Erythroblast (primary cell): ENCODE results near the gene ZBED5.
"Not testable (repeated sequence)": the region's sequence is repeated elsewhere in the genome, so short reads cannot be mapped to it uniquely, and the experiment has no call there.

Source experiments
- DNase-seq, 2 experiments: peaks; one replicate each; lab custom pipeline; 2025; lab: John Stamatoyannopoulos, UW
- GATA1 ChIP-seq: IDR thresholded peaks from 2 replicates; pipeline ENCODE4 v1.6.1; 2011; ENCODE audit warnings: low read depth, mild to moderate bottlenecking, control low read depth, low read length, moderate library complexity
- POLR2A ChIP-seq: IDR thresholded peaks from 2 replicates; pipeline ENCODE4 v1.6.1; 2011; ENCODE audit warnings: mild to moderate bottlenecking, low read length

Gene ZBED5

GRCh38 chr11:10838083-10838482 is 19.8 kb downstream of the ZBED5 start:
- DNase-seq = no peak
- TF ChIP-seq POLR2A (no peak), GATA1 (no peak)

GRCh38 chr11:10836884-10837283 is 21.0 kb downstream of the ZBED5 start:
- not testable (repeated sequence) for DNase-seq

GRCh38 chr11:10829139-10829538 is 28.7 kb downstream of the ZBED5 start:
- TF ChIP-seq POLR2A (no peak), GATA1 (no peak)
- no peak for DNase-seq

DNA sequence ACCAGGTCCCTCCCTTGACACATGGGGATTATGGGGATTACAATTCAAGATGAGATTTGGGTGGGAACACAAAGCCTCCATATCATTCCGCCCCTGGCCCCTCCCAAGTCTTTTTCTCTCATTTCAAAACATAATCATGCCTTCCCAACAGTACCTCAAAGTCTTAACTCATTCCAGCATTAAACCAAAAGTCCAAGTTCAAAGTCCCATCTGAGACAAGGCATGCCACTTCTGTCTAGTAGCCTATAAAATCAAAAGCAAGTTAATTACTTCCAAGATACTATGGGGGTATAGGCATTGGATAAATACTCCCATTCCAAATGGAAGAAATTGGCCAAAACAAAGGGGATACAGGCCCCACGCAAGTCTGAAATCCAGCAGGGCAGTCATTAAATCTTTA is 29.5 kb downstream of the ZBED5 start:
- no peak for DNase-seq
- no peak for TF ChIP-seq POLR2A
- TF ChIP-seq GATA1 = no peak

- DNase-seq = no peak
- TF ChIP-seq POLR2A (no peak), GATA1 (no peak)
Observed at GRCh38 chr11:10824888-10825287, 33.0 kb downstream of the ZBED5 start.

DNA sequence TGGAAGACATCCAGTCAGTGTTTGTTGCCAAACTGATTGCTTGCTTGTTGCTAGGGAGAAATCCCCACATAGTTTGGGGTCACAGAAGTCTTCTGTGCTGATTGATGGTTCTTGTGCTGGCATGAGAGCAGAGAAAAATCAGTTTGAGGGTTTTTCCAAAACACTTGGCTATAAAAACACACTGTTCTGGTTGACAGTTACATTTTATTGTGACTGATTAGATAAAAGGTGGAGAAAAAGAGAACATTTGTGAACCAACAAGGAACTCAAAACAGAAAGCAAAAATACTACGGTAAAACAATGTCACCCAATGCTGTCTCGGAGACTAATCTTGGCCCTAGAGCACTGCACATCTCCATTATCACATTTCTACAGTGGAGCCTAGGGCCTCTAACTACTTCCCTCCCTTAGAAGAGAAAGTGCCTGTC is 34.7 kb downstream of the ZBED5 start:
- TF ChIP-seq POLR2A = no peak
- DNase-seq = peak; percentile 68 to 80

GRCh38 chr11:10822491-10822890 is 35.4 kb downstream of the ZBED5 start:
- not testable (repeated sequence) for DNase-seq

GRCh38 chr11:10818594-10818993 is 39.3 kb downstream of the ZBED5 start:
- TF ChIP-seq GATA1 (no peak), POLR2A (no peak)
- DNase-seq = no peak

- no peak for TF ChIP-seq GATA1
- TF ChIP-seq POLR2A = no peak
- no peak for DNase-seq
Observed at GRCh38 chr11:10813945-10814344, 43.9 kb downstream of the ZBED5 start.

- peak; percentile 60 to 73 for DNase-seq
- no peak for TF ChIP-seq POLR2A
Observed at GRCh38 chr11:10809373-10810160, 48.3 kb downstream of the ZBED5 start.

- DNase-seq = peak; percentile 99
- TF ChIP-seq GATA1 (no peak), POLR2A (peak; percentile 100)
Observed at GRCh38 chr11:10808553-10809372, 49.1 kb downstream of the ZBED5 start, which contains the start of gene EIF4G2. EIF4G2 (minus strand) TSS chr11:10808926.

DNA sequence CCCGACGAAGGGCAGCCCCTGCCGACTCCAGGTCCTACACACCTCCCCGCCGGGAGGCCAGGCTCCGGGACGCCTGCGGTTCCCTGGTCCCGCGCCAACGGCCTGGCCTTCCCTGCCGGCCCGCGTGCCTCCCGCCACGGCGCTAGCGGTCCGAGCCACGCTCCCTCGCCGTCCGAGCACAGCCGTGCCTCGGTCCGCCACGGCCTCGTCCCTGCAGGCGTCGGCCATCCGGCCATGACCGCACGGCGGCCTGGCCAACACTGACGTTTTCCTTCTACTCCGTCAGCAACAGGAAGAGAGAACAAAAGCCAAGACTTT is 49.7 kb downstream of the ZBED5 start:
- DNase-seq = no peak
- no peak for TF ChIP-seq POLR2A
- no peak for TF ChIP-seq GATA1

DNA sequence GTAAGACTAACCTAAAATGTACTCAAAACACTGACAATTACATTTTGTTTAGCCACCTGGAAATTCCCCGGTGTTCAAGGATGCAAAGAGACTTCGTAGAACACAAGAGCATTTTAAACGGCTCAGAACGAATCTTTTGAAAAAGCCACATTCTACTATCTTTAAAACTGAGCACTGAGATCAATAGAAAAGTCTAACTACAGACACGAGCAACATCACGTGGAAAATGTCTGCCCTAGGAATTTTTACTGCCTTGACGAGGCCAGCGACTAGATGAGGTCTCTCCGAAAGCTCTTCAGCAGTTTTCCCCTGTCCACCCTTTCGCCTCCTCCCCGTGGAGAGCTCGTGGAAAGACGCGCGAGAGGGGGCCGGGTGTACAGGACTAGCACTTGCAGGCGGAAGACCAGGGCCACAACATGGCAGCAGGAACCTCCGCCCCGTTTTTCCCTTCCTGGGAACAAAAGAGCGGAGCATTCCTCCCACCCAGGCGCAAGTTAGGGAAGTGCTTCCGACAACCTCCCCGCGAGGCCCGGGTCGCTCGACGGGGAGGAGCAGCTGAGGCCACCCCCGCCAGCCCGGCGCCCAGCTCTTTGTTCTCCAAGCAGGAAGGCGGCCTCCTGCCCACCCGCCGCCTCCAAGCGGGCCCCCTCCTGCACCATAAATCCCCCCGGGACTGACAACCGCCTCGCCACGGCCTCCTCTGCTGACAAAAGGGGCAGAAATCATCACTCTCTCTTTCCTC is 50.2 kb downstream of the ZBED5 start:
- TF ChIP-seq POLR2A = no peak
- TF ChIP-seq GATA1 = no peak
- peak; percentile 67 to 85 for DNase-seq

DNA sequence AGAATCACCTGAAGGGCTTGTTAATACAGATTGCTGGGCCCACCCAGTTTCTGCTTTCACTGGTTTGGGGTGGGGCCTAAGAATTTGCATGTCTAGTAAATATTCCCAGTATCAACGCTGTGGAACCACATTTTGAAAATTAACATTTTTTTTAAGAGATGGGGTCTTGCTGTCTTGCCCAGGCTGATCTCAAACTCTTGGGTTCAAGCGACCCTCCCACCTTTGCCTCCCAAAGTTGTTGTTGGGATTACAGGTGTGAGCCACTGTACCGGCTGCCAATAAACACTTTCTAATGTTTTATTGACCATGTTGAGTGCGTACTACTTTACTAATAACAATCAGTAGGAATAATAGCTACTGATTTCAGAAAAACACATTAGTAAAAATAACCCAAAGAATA is 51.6 kb downstream of the ZBED5 start:
- TF ChIP-seq GATA1 (no peak), POLR2A (no peak)
- no peak for DNase-seq
